Endothelial cell of coronary artery (primary cell): ENCODE measurements around the gene OR4A5. TPM values are rescaled to one million over a fixed set of nuclear protein-coding genes. Genes with fewer than 3 reads are reported as not detected.

Experiments used
- total RNA-seq: library from RNA; depleted of rRNA; stranded (reverse); fragments of >200 nt; gene quantifications from 2 replicates; pipeline ENCODE4 v1.2.3, GENCODE V29; 2014

OR4A5 gene, protein sequence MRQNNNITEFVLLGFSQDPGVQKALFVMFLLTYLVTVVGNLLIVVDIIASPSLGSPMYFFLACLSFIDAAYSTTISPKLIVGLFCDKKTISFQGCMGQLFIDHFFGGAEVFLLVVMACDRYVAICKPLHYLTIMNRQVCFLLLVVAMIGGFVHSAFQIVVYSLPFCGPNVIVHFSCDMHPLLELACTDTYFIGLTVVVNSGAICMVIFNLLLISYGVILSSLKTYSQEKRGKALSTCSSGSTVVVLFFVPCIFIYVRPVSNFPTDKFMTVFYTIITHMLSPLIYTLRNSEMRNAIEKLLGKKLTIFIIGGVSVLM
- total RNA-seq: not detected in 2 replicates

GRCh38 chr11:54706532-54706931, at the start of gene OR4A5:
Gene OR4A5, plus strand, starts transcription at chr11:54706832. Its CDS starts 53 bp downstream, at chr11:54706885.

Other genes with a start within 250 kb of the OR4A5 start
- not detected in 2 replicates for gene OR4C46, start 102.8 kb upstream of the OR4A5 start, total RNA-seq